HG02852 (cell line): ENCODE data around the gene HAT1.

ENCODE experiments used
- ATAC-seq: cut with Tn5 transposase; IDR thresholded peaks from one replicate; pipeline ENCODE4 v1.9.1; 2021; ENCODE audit warnings: mild to moderate bottlenecking, moderate library complexity; ENCODE audit not compliant: unreplicated experiment

The HAT1 gene

GRCh38 chr2:172021955-172022354 lies 99.7 kb downstream of the HAT1 start:
- no peak for ATAC-seq

- no peak for ATAC-seq
These were observed 109.3 kb downstream of the HAT1 start for GRCh38 chr2:172031536-172031935.
